Activated gamma-delta T cell (primary cell): ENCODE data around the gene TMEM50A.
"Not testable (repeated sequence)": the region's sequence is repeated elsewhere in the genome, so short reads cannot be mapped to it uniquely, and the experiment has no call there.

Experiments used
- DNase-seq: peaks from one replicate; lab custom pipeline; 2025; lab: John Stamatoyannopoulos, UW
- total RNA-seq, 2 donors: gene quantifications; one replicate each; lab custom pipeline; 2026; lab: John Stamatoyannopoulos, UW

The TMEM50A gene
- 87.1 to 116 reads per million in 2 donors for total RNA-seq

DNA sequence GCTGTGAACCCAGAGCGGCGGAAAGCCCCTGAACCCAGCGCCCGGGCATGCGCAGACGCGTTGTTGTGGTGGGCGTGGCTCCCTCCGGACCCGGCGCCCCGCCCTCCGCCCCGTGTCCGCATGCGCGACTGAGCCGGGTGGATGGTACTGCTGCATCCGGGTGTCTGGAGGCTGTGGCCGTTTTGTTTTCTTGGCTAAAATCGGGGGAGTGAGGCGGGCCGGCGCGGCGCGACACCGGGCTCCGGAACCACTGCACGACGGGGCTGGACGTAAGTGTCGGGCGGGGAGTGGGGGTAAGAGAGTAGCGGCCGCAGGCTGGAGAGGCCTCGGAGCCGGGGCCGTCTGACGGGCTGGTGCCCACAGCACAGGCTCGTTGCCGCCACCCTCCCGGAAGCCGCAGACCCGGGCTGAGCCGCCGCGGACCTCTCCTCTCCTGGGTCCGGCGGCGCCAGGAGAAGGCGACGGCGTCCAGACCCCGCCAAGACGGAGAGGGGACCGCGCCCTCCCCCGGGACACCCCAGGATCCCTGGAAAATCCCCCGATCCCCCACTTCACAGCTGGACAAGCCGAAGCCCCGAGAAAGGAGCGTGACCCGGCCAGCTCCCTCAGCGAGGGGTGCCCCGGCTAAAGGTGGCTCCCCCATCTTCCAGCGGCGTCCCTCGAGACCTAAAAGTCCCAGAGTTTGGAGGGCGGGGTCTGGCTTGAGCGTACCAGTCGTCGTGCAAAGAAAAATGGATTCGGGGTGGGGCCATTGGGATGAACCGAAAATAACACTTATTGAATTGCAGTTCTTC lies at the start of gene TMEM50A:
Gene TMEM50A (plus strand): TSS at position 147 of the 794 bp plus-strand sequence. CDS start 2,153 bp downstream, outside the sequence.
- peak; percentile 89 for DNase-seq

DNA sequence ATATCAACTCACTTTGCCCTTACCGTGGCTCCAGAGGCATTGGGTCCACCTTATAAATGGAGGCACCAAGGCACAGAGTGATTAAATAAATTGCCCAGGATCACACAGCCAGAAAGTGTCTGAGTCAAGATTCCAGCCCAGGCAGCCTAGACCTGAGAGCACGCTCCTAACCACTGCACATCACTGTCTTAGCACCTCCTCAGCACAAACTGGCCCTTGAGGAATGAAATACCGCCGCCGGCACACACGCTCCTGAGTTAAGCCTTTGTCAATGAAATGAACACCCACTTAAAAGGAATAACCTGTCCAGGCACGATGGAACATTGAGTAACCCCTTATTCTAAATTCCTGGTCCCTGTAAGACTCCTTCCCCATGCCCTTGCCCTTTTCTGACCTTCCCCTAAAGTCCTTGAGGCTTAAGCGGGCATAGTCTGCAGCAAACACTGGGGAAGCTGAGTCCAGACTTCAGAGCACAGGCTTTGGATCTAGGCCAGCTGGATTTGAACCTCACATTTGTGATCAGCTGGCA lies 49.5 kb upstream of the TMEM50A start:
- DNase-seq: not testable (repeated sequence)

DNA sequence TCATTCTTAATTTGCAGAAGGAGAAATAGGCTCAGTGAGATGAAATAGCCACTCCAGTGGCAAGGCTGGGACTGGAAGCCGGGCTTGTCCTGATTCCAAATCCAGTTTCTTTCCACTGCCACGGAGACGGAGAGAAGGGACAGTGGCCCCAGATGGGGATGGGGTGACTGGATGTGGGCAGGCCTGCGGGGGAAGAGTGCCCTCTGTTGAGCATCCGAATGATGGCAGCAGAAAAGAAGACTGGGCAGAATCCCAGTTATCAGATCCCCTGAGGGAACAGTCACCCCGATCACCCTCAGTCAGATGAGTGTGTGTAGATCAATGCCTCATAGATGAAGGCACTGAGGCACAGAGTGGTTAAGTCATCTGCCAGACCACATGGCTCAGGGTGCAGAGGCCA lies 48.1 kb upstream of the TMEM50A start:
- not testable (repeated sequence) for DNase-seq

DNA sequence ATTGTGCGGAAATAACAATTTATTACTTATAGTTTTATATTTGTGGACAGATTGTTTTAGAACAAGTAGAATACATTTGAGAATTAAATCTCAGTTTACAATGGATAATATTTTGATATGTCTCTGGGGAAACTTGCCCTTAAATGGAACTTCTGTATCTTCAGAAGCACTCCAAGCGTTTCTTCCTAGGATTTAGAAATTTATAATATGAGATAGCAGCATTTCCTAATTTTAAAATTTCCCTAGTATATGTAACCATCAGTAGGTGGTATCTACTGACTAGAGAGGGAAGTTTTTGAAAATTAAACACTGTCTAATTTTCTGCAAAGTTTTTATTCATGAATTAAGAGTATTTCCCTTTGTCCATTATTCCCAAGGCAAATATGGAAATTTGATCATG lies 44.7 kb upstream of the TMEM50A start:
- DNase-seq: not testable (repeated sequence)

DNA sequence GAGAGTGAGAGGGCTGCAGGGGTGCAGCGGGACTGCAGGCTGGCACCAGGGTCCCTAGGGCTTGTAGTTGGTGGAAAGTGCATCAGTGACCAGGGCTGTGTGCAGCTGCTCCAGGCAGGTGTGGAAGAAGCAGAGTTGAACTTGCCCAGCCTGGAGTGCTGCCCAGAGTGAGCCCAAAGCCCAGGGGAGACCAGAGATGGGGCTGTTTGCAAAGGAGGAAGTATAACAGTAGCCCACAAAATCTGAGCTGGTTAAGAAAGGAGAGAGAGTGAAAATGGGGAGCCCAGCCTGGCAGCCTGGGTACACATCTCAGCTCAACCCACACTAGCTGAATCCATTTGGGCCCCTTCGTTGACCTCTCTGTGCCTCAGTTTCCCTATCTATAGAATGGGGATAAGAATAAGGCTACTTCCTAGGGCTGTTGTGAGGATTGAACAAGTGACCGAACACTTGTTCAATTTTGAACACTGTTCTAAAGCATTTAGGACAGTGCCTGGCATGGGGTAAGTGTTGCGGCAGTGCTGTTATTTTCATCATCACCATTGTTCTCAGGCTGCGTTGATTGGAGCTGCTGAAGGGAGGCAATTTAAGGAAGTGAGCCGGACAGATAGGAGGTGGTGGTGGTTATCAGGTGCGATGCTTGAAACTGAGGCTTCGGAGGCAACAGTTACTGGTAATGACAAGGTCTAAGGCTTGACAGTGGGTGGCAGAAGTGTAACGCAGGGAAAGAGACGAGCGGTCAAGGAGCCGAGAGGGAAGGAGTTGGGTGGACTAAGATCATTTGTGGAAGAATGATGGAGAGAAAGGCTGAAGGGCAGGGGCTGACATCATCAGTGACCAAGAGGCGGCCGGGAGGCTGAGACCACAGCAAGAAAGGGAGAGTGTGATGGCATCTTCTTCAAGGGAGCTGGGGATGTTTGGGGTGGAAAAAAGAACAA lies 43.0 kb upstream of the TMEM50A start:
- DNase-seq: not testable (repeated sequence)

DNA sequence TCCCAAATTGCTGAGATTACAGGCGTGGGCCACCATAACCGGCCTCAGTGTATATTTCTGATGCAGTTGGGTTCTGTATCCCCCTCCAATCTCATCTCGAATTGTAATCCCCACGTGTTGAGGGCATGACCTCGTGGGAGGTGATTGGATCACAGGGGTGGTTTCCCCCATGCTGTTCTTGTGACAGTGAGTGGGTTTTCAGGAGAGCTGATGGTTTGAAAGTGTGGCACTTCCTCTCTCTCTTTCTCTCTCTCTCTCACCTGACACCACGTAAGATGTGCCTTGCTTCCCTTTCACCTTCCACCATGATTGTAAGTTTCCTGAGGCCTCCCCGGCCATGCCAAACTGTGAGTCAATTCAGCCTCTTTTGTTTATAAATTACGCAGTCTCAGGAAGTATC lies 41.6 kb upstream of the TMEM50A start:
- DNase-seq: not testable (repeated sequence)

DNA sequence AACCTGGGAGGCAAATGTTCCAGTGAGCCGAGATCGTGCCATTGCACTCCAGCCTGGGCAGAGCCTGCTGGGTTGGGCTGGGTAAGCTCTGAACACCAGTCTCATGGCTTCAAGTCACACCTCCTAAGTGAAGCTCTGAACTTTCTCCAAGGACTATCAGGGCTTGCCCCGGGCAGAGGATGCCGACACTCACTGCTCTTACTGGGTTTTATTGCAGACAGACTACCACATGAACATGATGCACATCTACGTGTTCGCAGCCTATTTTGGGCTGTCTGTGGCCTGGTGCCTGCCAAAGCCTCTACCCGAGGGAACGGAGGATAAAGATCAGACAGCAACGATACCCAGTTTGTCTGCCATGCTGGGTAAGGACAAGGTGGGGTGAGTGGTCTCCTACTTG lies 37.4 kb upstream of the TMEM50A start:
- DNase-seq: not testable (repeated sequence)

DNA sequence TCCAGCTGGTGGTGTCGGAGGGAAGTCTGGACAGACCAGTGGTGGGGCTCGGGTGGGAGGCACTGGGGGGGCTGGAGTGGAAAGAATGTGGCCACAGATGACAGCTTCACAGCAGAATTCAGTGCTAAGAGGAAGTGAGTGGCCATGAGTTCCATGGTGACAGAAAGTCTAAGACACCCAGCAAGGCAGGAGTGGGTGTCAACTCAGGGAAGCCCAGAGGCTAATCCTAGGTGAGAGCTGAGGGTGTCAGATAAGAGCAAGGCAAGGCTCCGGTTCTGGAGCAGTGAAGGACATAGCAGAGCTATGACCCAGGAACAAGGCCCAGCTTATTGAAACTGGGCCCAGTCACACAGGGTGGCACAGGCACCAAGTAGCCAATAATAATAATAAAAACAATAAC lies 35.8 kb upstream of the TMEM50A start:
- DNase-seq: not testable (repeated sequence)

DNA sequence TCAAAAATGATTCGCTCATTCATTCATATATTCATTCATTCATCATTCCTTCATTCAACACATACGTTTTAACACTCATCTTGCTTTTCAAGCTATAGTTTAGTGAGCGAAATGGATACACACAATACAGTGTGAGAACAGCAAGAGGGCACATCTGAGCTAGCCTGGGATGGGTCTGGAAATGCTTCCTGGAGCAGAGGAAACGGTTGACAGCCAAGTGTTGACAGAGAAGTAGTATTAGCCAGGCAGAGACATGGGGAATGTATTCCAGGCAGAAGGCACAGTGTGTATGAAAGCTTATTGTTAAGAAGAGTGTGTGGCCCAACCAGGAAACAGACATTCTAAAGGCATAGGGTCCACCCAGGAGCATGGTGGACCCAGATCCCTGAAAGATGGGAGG lies 33.2 kb upstream of the TMEM50A start:
- not testable (repeated sequence) for DNase-seq

DNA sequence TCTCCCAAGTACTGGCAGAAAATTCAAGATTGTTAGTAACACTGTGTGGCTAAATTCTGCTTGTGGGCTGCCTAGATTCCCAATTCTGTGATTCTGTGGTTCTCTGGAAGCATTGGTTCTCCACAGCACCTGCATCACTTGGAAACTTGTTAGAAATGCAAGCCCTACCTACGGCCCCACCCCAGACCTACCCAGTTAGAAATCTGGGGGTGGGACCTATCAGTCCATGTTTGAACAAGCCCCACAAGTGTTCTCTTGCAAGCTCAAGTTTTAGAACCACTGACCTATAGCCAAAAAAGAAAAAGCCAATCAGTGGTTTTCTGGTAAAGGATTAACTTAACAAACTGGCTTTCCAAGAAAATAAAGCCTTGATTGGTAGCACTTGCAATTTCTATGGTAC lies 30.0 kb upstream of the TMEM50A start:
- not testable (repeated sequence) for DNase-seq

DNA sequence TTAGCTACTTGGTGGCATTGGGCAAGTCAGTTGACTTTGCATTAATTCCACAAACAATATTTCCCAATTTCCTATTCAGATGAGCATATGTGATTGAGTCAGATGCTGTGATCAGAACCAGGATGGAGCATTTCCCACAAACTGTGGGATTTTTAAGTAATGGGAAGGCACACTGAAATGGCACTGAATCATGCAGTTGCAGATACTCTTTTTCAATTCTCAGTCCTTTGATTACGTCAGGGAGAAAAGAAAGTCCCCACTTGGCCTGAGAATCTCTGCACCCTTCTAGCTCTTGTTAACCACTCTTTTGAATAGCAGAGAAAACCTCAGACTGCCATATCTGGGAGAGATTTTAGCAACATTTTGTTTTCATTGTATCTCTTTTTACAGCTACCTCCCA lies 29.0 kb upstream of the TMEM50A start:
- DNase-seq: not testable (repeated sequence)

DNA sequence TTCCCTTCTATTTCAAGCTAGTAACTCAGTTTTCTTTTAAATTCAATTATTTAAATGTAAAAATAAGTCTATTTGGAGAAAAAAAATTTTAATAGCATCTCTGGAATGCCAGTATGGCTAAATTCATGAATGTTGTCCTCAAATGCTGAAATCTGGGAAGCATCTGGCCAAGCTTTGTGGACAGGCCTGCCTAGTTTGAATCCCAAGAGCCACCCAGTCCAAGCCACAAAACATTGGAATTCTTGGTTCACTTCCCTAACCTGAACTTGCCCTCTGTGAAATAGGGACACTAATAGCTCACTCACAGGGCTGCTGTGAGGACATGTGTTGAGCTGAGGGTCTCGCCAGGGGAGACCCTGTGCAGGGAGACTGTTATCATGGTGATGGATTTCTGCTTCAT lies 28.6 kb upstream of the TMEM50A start:
- not testable (repeated sequence) for DNase-seq

DNA sequence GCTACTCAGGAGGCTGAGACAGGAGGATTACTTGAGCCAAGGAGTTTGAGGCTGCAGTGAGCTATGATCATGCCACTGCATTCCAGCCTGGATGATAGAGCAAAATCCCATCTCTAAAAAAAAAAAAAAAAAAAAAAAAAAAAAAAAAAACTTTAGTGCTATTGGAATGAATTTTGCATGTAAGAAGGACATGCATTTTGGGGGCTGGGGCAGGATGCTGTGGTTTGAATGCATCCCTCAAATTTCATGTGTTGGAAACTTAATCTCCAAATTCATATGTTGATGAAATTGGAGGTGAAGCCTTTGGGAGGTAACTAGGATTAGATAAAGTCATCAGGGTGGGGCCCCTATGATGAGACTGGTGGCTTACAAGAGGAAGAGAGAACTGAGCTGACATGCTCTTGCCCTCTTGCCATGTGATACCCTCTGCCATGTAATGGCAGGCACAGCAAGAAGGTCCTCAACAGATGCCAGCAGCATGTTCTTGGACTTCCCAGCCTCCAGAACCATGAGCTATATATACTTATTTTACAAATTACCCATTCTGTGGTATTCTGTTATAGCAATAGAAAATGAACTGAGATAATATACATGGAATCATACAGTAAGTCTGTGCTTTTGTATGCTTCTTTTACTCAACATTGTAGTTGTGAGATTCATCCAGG lies 25.2 kb upstream of the TMEM50A start:
- DNase-seq: not testable (repeated sequence)

DNA sequence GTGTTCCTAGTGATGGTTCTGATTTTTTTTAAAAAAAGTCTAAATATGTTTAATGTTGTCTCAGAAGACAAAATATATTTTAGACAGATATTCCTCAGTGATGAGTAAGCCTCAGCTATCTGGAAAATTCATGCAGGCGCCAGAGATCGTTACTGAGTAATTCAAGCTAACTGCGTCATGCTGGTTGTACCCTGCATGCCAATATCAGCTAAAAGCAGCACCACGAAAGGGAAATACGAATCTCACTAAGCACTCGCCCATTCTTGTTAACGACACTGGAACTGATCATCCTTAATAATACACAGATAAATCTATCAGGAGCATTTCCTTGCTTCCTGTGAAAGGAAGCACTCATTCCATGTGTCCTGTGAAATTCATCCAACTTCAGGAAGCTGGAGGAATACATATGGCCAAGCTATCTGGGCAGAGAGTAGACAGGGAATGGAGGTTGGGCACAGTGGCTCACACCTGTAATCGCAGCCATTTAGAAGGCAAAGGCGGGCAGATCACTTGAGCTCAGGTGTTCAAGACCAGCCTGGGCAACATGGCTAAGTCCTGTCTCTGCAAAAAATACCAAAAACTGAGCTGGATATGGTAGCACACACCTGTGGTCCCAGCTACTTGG lies 17.7 kb upstream of the TMEM50A start:
- DNase-seq: not testable (repeated sequence)

DNA sequence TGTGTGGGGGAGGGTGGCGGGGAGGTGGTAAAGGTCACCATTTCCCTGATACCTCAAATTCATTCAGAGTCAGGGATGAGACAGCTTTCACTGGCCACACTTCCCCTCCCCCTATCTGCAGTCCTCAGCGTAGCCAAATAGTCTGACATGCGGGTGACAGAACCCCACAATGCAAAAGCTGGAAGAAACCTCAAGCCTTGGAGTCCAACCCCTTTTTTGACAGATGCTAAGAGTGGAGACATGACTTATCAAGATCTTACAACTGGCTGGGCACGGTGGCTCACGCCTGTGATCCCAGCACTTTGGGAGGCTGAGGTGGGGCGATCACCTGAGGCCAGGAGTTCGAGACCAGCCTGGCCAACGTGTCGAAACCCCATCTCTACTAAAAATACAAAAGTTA lies 16.0 kb upstream of the TMEM50A start:
- not testable (repeated sequence) for DNase-seq

DNA sequence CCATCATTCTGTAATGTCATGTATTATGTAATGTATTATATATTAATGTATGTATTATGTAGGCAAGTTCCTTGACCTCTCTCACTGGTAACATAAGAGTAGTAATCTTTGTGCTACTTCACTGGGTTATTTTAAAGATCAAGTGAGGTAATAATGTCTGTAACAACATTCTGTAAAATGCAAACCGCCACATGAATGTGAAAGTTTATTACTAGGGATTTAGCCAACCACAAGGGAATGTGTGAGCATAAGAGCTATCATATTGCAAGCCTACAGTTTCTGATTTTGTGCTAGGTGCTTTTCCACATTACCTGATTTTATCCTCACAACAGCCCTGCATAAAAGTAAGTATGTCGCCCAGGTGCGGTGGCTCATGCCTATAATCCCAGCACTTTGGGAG lies 13.7 kb upstream of the TMEM50A start:
- DNase-seq: not testable (repeated sequence)

DNA sequence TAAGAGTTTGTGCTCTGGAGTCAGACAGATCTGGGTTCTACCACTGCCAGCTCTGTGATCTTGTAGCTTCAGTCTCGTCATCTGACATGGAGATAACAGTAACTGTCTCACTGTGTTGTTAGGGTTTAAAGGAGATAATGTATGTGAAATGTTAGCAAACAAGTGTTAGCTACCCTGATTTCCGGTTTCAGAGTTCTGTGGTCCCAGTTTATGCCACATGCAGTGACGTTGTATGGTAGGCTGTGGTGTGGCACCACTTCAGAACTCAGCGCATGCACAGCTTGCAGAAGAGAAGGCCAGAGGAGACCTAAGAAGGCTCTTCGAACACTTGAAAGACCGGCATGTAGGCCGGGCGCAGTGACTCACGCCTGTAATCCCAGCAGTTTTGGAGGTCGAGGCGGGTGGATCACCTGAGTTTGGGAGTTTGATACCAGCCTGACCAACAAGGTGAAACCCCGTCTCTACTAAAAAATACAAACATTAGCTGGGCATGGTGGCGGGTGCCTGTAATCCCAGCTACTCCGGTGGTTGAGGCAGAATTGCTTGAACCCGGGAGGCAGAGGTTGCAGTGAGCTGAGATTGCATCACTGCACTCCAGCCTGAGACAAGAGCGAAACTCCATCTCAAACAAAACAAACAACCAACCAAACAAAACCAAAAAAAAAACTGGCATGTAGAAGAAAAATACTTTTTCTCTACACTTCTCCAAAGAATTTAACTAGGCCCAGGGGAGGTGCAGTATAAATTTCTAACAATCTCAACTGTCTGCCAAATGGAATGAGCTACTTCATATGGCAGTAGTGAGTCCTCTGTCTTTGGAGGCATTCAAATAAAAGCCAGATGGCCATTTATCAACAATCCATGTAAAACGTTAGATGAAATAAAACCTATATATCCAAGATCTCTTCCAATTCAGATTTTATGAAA lies 10.0 kb upstream of the TMEM50A start:
- DNase-seq: not testable (repeated sequence)

DNA sequence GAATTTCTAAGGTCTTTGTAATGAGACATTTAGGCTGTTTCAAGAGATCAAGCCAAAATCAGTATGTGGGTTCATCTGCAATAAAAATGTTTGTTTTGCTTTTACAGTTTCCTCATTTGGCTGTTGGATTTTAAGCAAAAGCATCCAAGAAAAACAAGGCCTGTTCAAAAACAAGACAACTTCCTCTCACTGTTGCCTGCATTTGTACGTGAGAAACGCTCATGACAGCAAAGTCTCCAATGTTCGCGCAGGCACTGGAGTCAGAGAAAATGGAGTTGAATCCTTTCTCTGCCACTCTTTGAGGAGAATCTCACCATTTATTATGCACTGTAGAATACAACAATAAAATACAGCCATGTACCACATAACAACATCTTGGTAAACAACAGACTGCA lies 9.3 kb upstream of the TMEM50A start:
- DNase-seq: not testable (repeated sequence)

DNA sequence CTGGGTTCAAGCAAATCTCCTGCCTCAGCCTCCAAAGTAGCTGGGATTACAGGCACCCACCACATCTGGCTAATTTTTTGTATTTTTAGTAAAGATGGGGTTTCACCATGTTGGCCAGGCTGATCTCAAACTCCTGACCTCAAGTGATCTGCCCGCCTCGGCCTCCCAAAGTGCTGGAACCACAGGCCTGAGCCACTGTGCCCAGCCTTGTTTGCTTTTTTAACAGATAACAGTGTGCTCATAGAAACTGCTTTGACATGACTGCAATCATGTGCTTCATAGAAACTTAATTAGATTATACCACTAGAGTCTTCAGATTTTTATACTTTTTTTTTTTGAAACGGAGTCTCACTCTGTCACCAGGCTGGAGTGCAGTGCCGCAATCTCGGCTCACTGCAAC lies 8.8 kb upstream of the TMEM50A start:
- not testable (repeated sequence) for DNase-seq

DNA sequence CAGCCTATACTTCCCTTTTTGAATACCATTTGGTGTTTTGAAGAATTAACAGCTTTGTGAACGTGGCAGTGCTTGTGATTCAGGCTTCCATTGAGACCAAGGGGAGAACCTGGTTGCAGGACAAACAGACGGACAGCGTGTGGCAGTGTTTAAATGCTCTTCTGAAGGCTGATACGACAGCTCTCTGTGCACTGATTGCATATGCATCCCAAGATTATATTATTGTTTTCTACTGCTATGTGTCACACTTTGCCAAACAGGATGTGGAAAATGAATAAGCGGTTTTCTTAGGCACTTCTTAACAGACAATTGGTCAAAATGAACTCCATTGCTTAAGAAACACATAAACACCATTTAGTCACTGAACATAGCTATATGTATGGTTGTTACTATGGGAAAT lies 8.2 kb upstream of the TMEM50A start:
- not testable (repeated sequence) for DNase-seq
